Measurements from ENCODE around the gene HABP2.

HABP2 gene

GRCh38 chr10:113518816-113519591, 33.8 kb upstream of the HABP2 start:
- no peak overlapping the region for H3K27ac ChIP-seq (ENCODE audit: low read depth, low read length)

GRCh38 chr10:113519681-113520115, 33.2 kb upstream of the HABP2 start:
- Histone ChIP-seq H3K27ac (ENCODE audit: low read depth, low read length) (no peak overlapping the region), H3K4me3 (ENCODE audit: low read depth, low read length) (no peak overlapping the region), H3K27me3 (ENCODE audit: insufficient read depth, low read length) (peaks cover 6% of the 10 kb centered on the region; the same call in 1 of the 2 replicates), H3K79me2 (ENCODE audit: control insufficient read depth, insufficient read depth, low read length, unreplicated experiment) (no peaks in the 10 kb centered on the region), H3K4me1 (ENCODE audit: control insufficient read depth, insufficient read depth, low read length, unreplicated experiment) (no peaks in the 10 kb centered on the region), H3K36me3 (ENCODE audit: insufficient read depth, low read length) (no peaks in the 10 kb centered on the region), H2AFZ (ENCODE audit: low read length, unreplicated experiment) (no peak overlapping the region)

More at GRCh38 chr10:113518816-113519591, 33.8 kb upstream of the HABP2 start:
- H3K4me3 ChIP-seq (ENCODE audit: low read depth, low read length) = no peak overlapping the region
- no peaks in the 10 kb centered on the region for H3K36me3 ChIP-seq (ENCODE audit: insufficient read depth, low read length)
- no peak overlapping the region for H2AFZ ChIP-seq (ENCODE audit: low read length, unreplicated experiment)
- H3K79me2 ChIP-seq (ENCODE audit: control insufficient read depth, insufficient read depth, low read length, unreplicated experiment) = no peaks in the 10 kb centered on the region
- peaks cover 6% of the 10 kb centered on the region; the same call in 1 of the 2 replicates for H3K27me3 ChIP-seq (ENCODE audit: insufficient read depth, low read length)
- no peaks in the 10 kb centered on the region for H3K4me1 ChIP-seq (ENCODE audit: control insufficient read depth, insufficient read depth, low read length, unreplicated experiment)

- H2AFZ ChIP-seq (ENCODE audit: low read length, unreplicated experiment) = no peak overlapping the region
- no peak overlapping the region for H3K4me3 ChIP-seq (ENCODE audit: low read depth, low read length)
- H3K36me3 ChIP-seq (ENCODE audit: insufficient read depth, low read length) = no peaks in the 10 kb centered on the region
- H3K79me2 ChIP-seq (ENCODE audit: control insufficient read depth, insufficient read depth, low read length, unreplicated experiment) = no peaks in the 10 kb centered on the region
- H3K27me3 ChIP-seq (ENCODE audit: insufficient read depth, low read length) = peaks cover 2% of the 10 kb centered on the region; the same call in 1 of the 2 replicates
- H3K4me1 ChIP-seq (ENCODE audit: control insufficient read depth, insufficient read depth, low read length, unreplicated experiment) = no peaks in the 10 kb centered on the region
- no peak overlapping the region for H3K27ac ChIP-seq (ENCODE audit: low read depth, low read length)
Measured at GRCh38 chr10:113520261-113520660, 32.6 kb upstream of the HABP2 start.

GRCh38 chr10:113520690-113521474, 32.0 kb upstream of the HABP2 start:
- Histone ChIP-seq H3K36me3 (ENCODE audit: insufficient read depth, low read length) (no peaks in the 10 kb centered on the region), H3K27me3 (ENCODE audit: insufficient read depth, low read length) (no peaks in the 10 kb centered on the region), H3K4me3 (ENCODE audit: low read depth, low read length) (no peak overlapping the region), H2AFZ (ENCODE audit: low read length, unreplicated experiment) (no peak overlapping the region), H3K4me1 (ENCODE audit: control insufficient read depth, insufficient read depth, low read length, unreplicated experiment) (no peaks in the 10 kb centered on the region), H3K27ac (ENCODE audit: low read depth, low read length) (no peak overlapping the region), H3K79me2 (ENCODE audit: control insufficient read depth, insufficient read depth, low read length, unreplicated experiment) (no peaks in the 10 kb centered on the region)

- Histone ChIP-seq H3K4me1 (ENCODE audit: control insufficient read depth, insufficient read depth, low read length, unreplicated experiment) (no peaks in the 10 kb centered on the region), H3K27me3 (ENCODE audit: insufficient read depth, low read length) (no peaks in the 10 kb centered on the region), H2AFZ (ENCODE audit: low read length, unreplicated experiment) (no peak overlapping the region)
Measured at GRCh38 chr10:113521475-113521795, 31.4 kb upstream of the HABP2 start.

GRCh38 chr10:113522460-113522859, 30.4 kb upstream of the HABP2 start:
- H2AFZ ChIP-seq (ENCODE audit: low read length, unreplicated experiment) = no peak overlapping the region
- H3K36me3 ChIP-seq (ENCODE audit: insufficient read depth, low read length) = no peaks in the 10 kb centered on the region
- H3K27me3 ChIP-seq (ENCODE audit: insufficient read depth, low read length) = 0 out of 2 replicates have a peak, but pooled peaks cover 5% of the 10 kb centered on the region
- no peaks in the 10 kb centered on the region for H3K4me1 ChIP-seq (ENCODE audit: control insufficient read depth, insufficient read depth, low read length, unreplicated experiment)
- H3K79me2 ChIP-seq (ENCODE audit: control insufficient read depth, insufficient read depth, low read length, unreplicated experiment) = no peaks in the 10 kb centered on the region
- H3K27ac ChIP-seq (ENCODE audit: low read depth, low read length) = no peak overlapping the region
- no peak overlapping the region for H3K4me3 ChIP-seq (ENCODE audit: low read depth, low read length)

More at GRCh38 chr10:113521475-113521795, 31.4 kb upstream of the HABP2 start:
- H3K27ac ChIP-seq (ENCODE audit: low read depth, low read length) = no peak overlapping the region
- H3K79me2 ChIP-seq (ENCODE audit: control insufficient read depth, insufficient read depth, low read length, unreplicated experiment) = no peaks in the 10 kb centered on the region
- H3K4me3 ChIP-seq (ENCODE audit: low read depth, low read length) = no peak overlapping the region
- H3K36me3 ChIP-seq (ENCODE audit: insufficient read depth, low read length) = no peaks in the 10 kb centered on the region

- peaks cover 10% of the 10 kb centered on the region; the same call in 1 of the 2 replicates for H3K27me3 ChIP-seq (ENCODE audit: insufficient read depth, low read length)
- H3K27ac ChIP-seq (ENCODE audit: low read depth, low read length) = no peak overlapping the region
- H3K4me3 ChIP-seq (ENCODE audit: low read depth, low read length) = no peak overlapping the region
- H3K36me3 ChIP-seq (ENCODE audit: insufficient read depth, low read length) = no peaks in the 10 kb centered on the region
- H2AFZ ChIP-seq (ENCODE audit: low read length, unreplicated experiment) = no peak overlapping the region
- H3K79me2 ChIP-seq (ENCODE audit: control insufficient read depth, insufficient read depth, low read length, unreplicated experiment) = no peaks in the 10 kb centered on the region
- no peaks in the 10 kb centered on the region for H3K4me1 ChIP-seq (ENCODE audit: control insufficient read depth, insufficient read depth, low read length, unreplicated experiment)
Measured at GRCh38 chr10:113523071-113523470, 29.8 kb upstream of the HABP2 start.

- no peak overlapping the region for H3K4me3 ChIP-seq (ENCODE audit: low read depth, low read length)
Measured at GRCh38 chr10:113523628-113524027, 29.2 kb upstream of the HABP2 start.

GRCh38 chr10:113524120-113524519, 28.7 kb upstream of the HABP2 start:
- Histone ChIP-seq H3K27me3 (ENCODE audit: insufficient read depth, low read length) (peaks cover 15% of the 10 kb centered on the region), H3K27ac (ENCODE audit: low read depth, low read length) (no peak overlapping the region), H3K79me2 (ENCODE audit: control insufficient read depth, insufficient read depth, low read length, unreplicated experiment) (no peaks in the 10 kb centered on the region), H2AFZ (ENCODE audit: low read length, unreplicated experiment) (no peak overlapping the region), H3K4me1 (ENCODE audit: control insufficient read depth, insufficient read depth, low read length, unreplicated experiment) (no peaks in the 10 kb centered on the region), H3K36me3 (ENCODE audit: insufficient read depth, low read length) (no peaks in the 10 kb centered on the region), H3K4me3 (ENCODE audit: low read depth, low read length) (no peak overlapping the region)

More at GRCh38 chr10:113523628-113524027, 29.2 kb upstream of the HABP2 start:
- Histone ChIP-seq H2AFZ (ENCODE audit: low read length, unreplicated experiment) (no peak overlapping the region), H3K4me1 (ENCODE audit: control insufficient read depth, insufficient read depth, low read length, unreplicated experiment) (no peaks in the 10 kb centered on the region), H3K79me2 (ENCODE audit: control insufficient read depth, insufficient read depth, low read length, unreplicated experiment) (no peaks in the 10 kb centered on the region), H3K36me3 (ENCODE audit: insufficient read depth, low read length) (no peaks in the 10 kb centered on the region), H3K27me3 (ENCODE audit: insufficient read depth, low read length) (peaks cover 15% of the 10 kb centered on the region; the same call in 1 of the 2 replicates), H3K27ac (ENCODE audit: low read depth, low read length) (no peak overlapping the region)

GRCh38 chr10:113524539-113525490, 28.0 kb upstream of the HABP2 start:
- H2AFZ ChIP-seq (ENCODE audit: low read length, unreplicated experiment) = no peak overlapping the region
- H3K4me3 ChIP-seq (ENCODE audit: low read depth, low read length) = no peak overlapping the region
- no peaks in the 10 kb centered on the region for H3K79me2 ChIP-seq (ENCODE audit: control insufficient read depth, insufficient read depth, low read length, unreplicated experiment)
- H3K27ac ChIP-seq (ENCODE audit: low read depth, low read length) = no peak overlapping the region
- H3K36me3 ChIP-seq (ENCODE audit: insufficient read depth, low read length) = no peaks in the 10 kb centered on the region
- H3K27me3 ChIP-seq (ENCODE audit: insufficient read depth, low read length) = peaks cover 20% of the 10 kb centered on the region
- no peaks in the 10 kb centered on the region for H3K4me1 ChIP-seq (ENCODE audit: control insufficient read depth, insufficient read depth, low read length, unreplicated experiment)

All from ACC112 (cell line).